GM19463 (cell line): ENCODE results near the gene HSF4.
A peak's percentile ranks its signal among the peaks of the same experiment; 100 is the strongest.

Experiments used
- ATAC-seq: cut with Tn5 transposase; IDR thresholded peaks from one replicate; pipeline ENCODE4 v1.9.1; 2021; ENCODE audit warnings: mild to moderate bottlenecking, moderate library complexity; ENCODE audit not compliant: unreplicated experiment

The HSF4 gene

DNA sequence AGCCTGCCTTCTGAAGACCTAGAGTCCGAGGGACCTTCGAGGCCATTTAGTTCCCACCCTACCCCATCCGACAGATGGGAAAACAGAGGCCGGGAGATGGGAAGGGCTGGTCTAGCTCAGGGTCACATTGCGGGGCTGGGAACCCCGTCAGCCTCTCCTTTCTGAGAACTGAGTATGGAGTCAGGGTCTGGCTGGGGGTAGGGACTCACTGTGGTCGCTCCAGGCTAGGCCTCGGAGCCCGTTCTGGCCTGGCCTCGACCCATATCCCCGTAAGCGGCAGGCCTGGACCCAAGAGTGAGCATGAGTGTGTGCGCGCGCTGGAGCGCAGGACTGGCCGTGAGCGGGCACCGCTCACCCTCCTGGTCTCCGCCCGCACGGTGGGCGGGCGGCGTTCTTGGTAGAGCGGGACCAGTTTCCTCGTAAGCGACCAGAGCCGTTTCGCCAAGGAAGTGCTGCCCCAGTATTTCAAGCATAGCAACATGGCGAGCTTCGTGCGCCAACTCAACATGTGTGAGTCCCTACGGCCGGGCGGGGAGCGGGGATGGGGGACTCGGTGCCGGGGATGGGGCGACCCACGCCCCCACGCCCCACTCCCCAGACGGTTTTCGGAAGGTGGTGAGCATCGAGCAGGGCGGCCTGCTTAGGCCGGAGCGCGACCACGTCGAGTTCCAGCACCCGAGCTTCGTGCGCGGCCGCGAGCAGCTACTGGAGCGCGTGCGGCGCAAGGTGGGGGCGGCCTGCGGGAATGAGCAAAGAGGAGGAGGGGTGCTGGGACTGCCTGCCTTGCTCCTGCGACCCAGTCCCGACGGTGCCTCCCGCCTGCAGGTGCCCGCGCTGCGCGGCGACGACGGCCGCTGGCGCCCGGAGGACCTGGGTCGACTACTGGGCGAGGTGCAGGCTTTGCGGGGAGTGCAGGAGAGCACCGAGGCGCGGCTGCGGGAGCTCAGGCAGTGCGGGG, 855 bp downstream of the HSF4 start:
- no peak for ATAC-seq

DNA sequence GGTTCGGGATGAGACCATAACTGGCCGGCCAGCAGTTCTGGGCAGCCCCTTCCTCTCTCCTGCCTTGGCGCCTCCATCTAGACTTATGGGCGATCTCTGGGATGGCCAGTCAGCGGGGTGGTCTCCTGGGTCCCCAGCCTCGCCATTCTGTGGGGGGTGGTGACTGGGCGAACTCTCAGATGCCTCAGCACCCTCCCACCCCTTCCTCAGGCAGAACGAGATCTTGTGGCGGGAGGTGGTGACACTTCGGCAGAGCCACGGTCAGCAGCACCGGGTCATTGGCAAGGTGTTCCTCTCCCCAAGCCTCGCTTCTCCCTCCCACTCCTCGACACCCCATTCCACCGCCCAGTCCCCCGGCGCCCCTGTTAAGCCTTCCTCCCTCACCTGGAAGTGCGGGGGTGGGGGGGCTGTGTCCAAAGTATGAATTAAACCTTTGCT, 1.6 kb downstream of the HSF4 start:
- ATAC-seq: no peak

DNA sequence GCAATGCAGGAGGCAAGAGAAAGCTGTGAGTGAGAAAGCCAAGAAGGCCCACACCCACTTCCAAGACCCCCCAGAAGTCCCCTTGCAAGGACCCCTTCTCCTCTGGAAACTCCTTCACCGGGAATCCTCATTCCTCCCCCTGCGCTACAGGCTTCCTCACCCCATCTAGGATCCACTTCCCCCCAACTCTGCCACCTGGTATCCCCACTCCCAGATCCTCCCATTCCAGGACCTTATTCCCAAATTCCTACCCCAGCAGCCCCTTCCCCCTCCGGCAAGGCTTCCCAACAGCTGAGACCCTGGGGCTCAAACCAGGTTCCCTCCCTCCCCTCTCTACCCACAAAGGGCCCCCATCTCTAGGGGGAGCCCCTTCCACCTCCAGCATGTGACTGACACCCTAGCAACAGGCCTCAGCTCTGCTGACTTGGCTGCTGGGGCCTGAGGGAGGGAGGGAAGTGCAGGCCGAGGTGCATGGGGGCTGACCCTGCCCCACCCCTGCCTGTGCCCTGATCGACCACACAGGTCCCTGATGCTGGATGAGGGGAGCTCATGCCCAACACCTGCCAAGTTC, 2.1 kb downstream of the HSF4 start:
- ATAC-seq: no peak

DNA sequence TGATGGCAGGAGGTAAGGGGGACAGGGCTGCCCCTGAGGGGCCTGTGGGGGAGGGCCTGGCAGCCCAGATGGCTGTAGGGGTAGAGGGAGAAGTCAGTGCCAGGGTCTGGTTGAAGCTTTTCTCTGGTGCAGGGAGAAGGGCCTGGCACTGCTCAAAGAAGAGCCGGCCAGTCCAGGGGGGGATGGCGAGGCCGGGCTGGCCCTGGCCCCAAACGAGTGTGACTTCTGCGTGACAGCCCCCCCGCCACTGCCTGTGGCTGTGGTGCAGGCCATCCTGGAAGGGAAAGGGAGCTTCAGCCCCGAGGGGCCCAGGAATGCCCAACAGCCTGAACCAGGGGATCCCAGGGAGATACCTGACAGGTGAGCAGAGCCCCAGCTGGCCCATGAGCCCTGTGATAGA, 3.0 kb downstream of the HSF4 start:
- ATAC-seq: no peak

DNA sequence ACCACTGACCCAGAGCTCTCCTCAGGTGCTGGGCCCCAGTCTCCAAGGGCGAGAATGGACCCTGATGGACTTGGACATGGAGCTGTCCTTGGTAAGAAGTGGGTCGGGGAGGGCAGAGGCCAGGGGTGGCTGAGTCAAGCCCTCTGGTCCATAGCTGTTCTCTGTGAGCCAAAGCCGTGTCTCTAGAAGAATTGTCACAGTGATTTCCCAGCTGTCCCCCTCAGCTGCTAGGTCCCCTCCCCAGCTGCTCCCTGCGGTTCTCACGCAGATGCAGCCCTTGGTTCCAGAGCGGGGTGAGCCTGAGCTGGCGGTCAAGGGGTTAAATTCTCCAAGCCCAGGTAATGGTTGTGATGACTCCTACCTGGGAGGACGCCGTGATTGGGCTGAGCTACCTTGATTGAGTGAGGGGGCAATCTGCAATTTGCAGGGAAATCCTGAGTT, 4.5 kb downstream of the HSF4 start:
- ATAC-seq: no peak

DNA sequence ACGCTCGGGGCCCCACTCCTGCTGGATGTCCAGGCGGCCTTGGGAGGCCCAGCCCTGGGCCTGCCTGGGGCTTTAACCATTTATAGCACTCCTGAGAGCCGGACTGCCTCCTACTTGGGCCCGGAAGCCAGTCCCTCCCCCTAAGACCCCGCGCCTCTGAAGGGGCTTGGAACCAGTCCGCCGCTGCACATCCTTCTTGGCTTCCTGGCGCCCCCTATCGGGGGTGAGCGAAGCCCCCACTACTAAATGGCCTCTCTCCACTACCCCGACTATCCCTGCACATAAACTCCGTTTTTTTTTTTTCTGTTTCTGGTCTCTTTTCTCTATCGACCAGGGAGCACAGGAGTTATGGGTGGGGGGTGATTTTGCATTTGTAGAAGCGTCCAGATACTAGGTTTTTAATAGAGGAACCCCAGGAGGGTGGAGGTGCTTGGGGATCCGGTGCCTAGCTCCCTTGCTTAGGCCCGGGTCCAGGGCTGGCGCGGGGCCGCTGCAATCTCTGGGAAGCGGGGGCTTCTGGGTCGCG, 5.2 kb downstream of the HSF4 start:
- no peak for ATAC-seq

DNA sequence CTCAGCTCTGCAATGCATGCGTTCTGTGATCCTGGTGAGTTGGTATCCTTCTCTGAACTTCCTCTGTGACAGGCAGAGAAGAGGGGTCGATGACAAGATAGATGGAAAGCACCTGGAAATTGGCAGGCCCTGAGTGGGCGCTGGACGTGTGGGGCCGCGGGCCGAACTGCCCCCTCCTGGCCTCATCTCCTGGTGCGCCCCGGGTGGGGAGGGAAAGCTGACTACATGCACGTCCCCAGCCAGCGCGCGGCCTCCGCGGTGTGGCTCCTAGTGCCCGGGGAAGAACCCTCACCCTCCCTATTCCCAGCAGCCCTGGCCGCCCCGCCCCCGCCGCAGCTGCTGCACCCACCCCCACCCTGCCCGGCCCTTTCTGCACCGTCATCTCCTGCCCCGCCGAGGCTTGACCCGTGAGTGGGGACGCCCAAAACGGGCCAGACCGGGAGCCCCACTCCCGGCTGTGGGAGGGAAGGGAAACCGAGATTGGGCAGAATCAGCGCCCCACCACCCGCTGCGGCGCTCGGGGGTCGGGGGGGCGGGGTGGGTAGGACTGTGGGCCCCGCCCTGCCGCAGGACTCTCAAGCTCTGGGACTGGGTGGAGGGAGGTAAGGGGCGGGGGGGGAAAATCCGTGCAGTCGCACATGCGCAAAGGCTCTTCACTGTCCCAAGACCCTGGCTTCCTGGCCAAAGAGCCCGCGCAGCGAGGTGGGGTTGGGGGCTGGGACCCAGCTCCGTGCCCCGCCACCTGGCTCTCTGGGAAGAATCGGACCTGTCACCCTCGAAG, 5.8 kb downstream of the HSF4 start, which contains the start of gene NOL3:
Gene NOL3, plus strand, starts transcription at position 371 of the 781 bp plus-strand sequence.
- ATAC-seq: peak; percentile 48

DNA sequence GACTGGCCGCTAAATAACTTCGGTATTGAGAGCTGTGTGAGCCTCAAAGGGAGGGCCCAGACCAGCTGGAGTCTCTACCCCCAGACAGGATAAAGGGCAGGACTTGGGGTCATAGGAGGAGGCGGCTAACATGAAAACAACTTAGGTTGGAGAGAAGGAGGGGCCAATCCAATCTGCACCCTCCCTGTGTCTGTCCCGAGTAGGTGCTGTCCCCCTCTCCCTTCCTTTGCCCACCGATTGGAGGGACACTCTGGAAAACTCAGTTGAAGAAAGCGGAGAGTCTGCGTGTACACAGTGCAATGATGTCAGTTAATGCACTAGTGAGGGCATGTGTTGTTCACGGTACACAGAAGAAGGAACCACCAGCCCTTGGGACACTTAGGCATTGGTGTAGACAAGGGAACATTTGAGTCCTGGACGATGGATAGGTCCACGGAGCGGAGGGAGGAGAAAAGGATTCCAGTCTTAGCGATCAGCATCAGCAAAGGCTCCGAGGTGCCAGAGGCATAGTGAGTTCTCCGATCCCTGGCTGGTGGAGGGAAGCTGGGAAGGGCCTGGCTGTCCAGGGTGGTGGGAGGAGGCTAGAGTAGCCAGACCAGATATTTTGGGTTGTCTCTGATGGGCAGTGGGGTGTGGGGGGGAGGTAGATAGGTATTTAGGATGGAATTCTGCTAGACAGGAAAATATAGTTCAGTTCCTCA, 6.6 kb downstream of the HSF4 start:
- peak; percentile 5 for ATAC-seq

DNA sequence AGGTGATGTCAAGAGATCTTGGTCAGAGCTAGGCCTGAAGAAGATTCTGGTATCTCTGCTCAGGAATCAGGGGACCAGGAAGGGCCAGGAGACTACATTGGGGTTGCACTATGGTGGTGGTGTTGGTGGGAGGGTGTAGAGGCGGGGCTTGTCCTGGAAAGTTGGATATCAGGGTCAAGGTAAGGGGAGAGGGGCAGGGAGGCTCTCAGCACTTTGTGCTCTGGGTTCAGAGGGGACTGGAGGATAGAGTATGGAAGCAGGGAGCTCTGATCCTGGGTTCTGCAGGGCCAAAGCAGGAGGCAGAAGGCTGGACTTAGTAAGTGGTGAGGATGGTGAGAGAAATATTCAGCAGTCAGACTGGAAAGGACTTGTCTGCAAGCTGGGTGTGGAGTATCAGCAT, 8.8 kb downstream of the HSF4 start:
- ATAC-seq: no peak

DNA sequence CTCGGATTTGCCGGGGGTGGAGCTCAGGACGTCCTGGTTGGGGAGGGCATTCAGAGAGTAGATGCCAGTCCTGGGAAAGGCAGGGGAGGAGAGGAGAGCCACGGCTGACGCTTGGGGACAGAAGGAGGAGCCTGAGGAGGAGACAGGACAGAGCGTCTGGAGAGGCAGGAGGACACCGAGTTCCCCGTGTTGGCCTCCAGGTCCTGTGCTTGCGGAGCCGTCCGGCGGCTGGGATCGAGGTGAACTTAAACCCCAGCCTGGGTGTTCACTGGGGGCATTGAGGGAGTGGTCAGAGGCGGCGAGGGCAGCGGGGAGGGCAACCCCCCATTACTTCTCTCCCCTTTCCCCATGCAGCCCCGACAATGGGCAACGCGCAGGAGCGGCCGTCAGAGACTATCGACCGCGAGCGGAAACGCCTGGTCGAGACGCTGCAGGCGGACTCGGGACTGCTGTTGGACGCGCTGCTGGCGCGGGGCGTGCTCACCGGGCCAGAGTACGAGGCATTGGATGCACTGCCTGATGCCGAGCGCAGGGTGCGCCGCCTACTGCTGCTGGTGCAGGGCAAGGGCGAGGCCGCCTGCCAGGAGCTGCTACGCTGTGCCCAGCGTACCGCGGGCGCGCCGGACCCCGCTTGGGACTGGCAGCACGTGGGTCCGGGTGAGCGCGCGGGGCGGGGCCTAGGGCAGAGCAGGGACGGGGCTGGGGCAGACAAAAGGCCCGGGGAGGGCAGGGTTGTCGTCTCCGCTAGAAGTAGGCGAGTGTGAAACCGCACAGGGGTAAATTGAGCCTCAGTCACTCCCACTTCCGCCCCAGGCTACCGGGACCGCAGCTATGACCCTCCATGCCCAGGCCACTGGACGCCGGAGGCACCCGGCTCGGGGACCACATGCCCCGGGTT, 9.5 kb downstream of the HSF4 start:
- ATAC-seq: peak; percentile 43

DNA sequence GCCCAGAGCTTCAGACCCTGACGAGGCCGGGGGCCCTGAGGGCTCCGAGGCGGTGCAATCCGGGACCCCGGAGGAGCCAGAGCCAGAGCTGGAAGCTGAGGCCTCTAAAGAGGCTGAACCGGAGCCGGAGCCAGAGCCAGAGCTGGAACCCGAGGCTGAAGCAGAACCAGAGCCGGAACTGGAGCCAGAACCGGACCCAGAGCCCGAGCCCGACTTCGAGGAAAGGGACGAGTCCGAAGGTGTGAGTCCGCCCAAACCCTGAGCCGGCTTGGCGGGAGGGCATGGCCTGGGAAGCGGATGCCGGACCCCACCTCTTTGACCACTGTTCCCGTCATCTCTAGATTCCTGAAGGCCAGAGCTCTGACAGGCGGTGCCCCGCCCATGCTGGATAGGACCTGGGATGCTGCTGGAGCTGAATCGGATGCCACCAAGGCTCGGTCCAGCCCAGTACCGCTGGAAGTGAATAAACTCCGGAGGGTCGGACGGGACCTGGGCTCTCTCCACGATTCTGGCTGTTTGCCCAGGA, 10.2 kb downstream of the HSF4 start:
- no peak for ATAC-seq

DNA sequence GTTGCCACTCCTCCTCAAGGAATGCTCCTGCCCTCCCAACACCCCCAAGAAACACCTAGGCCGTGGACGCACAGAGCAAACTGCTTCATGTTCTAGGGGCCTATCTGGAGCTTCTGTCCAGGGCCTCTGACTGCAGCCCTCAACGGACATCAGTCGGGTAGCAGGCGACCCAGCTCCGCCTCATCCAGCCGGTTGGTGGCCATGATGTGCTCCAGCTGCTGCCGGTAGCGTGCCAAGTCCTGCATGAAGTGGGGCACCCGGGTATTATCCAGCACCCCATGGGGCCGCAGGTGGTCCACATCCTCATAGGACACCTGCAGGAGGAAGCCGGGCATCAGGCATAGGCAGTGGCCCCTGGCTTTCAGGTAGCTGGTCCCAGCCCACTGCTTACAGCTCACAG, 12.1 kb downstream of the HSF4 start:
- no peak for ATAC-seq

DNA sequence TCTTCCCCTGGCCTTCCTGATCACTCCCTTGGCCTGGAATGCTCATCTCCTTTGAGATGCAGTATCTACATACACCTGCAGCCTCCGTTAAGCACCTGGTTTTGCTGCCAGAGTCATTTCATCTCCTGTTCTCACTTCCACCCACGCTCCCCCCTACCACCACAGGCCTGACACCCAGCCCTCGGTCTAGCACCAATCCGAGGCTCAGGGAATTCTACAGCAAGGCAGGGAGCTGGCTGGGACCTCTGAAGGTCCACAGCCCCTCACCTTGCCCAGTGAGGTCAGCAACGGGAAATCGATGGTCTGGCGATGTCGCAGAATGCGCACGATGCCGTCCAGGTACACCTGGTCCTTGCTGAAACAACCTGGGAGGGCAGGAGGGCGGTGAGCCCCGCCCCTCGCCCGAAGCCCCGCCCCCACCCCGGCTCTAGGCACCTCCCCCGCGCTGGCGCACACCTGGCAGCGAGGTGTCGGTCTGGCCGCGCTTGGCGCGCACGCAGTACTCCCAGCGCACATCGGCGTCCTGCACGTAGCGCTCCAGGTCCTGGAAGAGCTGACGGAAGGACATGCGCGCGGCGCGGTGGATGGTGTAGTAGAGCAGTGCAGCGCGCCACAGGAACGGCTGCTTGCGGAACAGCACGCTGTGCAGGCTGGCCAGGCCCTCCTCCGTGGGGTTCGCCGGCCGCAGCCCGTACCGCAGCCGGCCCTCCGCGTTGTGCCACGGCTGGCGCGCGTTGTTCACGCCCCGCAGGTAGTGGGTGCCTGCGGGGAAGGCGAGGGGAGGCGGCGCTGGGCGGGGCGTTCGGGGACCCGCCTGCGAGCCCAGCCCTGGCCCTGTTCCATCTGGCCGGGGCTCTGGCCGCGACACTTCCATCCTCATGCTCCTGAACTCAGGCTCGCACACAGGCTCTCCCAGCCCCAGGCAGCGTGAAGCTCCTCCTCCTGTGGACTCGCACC, 13.5 kb downstream of the HSF4 start:
- ATAC-seq: no peak

DNA sequence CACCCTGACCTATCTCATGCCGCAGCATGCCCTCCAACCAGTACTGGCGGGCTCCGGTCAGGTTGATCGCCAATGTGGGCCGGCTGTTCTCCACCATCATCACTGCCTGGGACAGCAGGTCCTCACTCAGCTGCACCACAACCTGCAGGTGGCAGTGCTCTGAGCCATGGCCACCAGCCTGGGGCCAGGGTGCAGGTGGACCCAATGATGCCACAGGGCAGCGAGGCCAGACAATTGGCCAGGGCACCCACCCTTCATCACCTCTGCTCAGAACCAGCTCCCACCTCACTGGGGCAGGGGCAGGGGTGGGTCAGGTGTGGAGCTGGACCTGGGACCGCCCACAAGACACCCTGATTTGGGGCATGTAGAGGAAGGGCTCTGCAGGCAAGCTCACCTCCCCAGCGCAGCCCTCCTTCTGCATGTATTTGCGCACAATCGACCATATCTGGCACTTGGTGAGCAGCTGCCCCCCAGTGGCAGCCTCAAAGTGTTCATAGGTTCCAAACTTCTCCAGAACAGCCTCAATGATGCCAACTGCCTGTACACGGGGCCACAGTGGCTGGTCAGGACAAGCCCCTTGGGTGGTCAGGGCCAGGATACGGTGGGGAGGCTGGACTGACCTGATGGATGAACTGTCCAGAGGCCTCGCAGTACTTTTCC, 15.0 kb downstream of the HSF4 start:
- ATAC-seq: no peak

DNA sequence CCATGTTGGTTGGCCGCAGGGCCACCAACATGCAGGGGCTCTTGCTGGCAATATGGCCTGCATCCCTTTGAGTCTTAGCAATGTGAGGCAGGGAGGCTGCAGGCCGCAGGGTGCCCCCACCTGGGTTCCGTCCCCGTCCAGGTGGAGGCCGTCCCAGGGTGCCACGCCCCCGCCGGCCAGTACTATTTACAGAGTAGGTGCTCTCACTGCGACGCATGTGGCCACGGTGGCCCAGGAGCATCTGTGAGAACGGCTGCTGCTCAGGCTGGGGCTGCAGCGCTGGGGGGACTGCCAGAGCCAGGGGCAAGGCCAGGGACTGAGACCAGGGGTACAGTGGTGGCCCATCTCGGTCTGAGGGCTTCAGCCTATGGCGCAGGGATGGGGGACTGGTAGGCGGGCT, 15.6 kb downstream of the HSF4 start:
- no peak for ATAC-seq

DNA sequence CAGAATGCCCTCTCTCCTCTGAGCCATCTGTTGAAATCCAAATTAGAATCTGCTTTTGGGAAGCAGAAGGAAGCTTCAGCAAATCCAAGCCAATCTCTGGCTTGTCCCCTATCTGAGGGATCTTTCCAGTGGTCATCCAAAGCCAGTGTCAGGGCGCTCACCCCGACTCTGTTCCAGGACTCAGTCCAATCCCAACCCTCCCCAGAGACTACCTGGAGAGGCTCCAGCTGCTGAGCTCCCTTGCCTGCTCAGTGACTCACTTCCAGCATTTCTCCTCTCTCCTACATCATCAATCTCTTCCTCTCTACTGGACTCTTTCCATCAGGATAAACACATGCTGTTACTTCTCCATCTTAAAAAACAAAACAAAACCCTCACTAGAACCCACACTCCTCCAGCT, 16.8 kb downstream of the HSF4 start:
- no peak for ATAC-seq

DNA sequence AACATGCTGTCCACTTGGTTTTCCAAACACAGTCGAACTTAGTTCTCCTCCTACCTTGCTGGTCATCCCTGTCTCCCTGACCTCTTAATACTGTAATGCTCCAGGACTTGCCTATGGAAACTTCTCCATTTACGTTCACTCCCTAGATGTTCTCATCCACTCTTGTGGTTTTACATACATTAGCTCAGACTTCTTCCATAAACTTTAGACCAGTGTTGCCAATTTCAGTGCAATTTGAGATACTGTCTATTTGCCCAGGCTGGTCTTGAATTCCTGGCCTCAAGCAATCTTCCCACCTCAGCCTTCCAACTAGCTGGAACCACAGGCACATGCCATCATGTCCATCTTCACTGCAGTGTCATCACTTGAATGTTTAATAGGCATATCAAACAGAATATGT, 17.7 kb downstream of the HSF4 start:
- no peak for ATAC-seq

DNA sequence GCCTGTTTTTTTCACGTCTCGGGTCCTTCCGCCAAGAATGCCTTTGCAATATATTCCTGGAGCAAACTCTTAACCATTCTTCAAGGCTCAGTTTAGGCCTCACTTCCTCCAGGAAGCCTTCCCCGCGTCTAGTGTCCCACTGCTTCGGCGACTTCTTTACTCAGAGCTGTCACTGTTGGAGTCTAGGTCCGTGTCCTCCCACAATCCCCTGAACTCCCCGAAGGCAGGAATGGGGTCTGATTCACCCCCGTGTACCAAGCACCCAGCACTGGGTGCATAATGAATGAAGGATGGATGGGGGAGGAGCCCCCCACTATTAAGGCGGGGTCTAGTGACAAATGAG, 18.7 kb downstream of the HSF4 start:
- no peak for ATAC-seq
